GM12892 (cell line): ENCODE measurements around the gene CFAP299.

Experiments used
- POLR2AphosphoS5 ChIP-seq: IDR thresholded peaks from 2 replicates; pipeline ENCODE4 v1.6.1; 2011; ENCODE audit warnings: low read depth, low read length, control low read depth
- TAF1 ChIP-seq: IDR thresholded peaks from 2 replicates; pipeline ENCODE4 v1.6.1; 2011; ENCODE audit warnings: low read depth, mild to moderate bottlenecking, control low read depth, low read length, borderline replicate concordance

GRCh38 chr4:80312124-80312523, 23.4 kb upstream of the CFAP299 start:
- no peak for TF ChIP-seq TAF1
- no peak for TF ChIP-seq POLR2AphosphoS5
